ENCODE results near the gene P3H2. TPM values are rescaled to one million over a fixed set of nuclear protein-coding genes. Genes with fewer than 3 reads are reported as not detected.

P3H2 gene
- total RNA-seq, 2 donors from 2014 or later = 5.1 to 5.4 TPM

GRCh38 chr3:190055773-190056172 is 64.9 kb downstream of the P3H2 start:
- TF ChIP-seq CTCF (IDR thresholded peaks at IDR 0.05) = no peak
- no peak overlapping the region for H3K4me3 ChIP-seq
- no peak overlapping the region for H3K27ac ChIP-seq
- H3K27me3 ChIP-seq = no peaks in the 10 kb centered on the region
- H3K9me3 ChIP-seq = no peaks in the 10 kb centered on the region
- no peaks in the 10 kb centered on the region for H3K36me3 ChIP-seq
- no peak for DNase-seq (ENCODE audit: low spot score)
- H3K4me1 ChIP-seq = peaks cover 0 to 5% of the 10 kb centered on the region in 2 donors

GRCh38 chr3:190053919-190054672 is 66.6 kb downstream of the P3H2 start:
- Histone ChIP-seq H3K27me3 (no peaks in the 10 kb centered on the region), H3K36me3 (no peaks in the 10 kb centered on the region), H3K9me3 (no peaks in the 10 kb centered on the region), H3K4me3 (no peak overlapping the region), H3K27ac (no peak overlapping the region), H3K4me1 (peaks cover 0 to under 1% of the 10 kb centered on the region in 2 donors)
- TF ChIP-seq CTCF (IDR thresholded peaks at IDR 0.05) = peak in 1 of 2 donors; percentile 16
- DNase-seq (ENCODE audit: low spot score) = no peak

GRCh38 chr3:190051641-190052040 is 69.1 kb downstream of the P3H2 start:
- Histone ChIP-seq H3K27ac (no peak overlapping the region), H3K27me3 (no peaks in the 10 kb centered on the region), H3K36me3 (no peaks in the 10 kb centered on the region), H3K4me1 (peaks cover 0 to 6% of the 10 kb centered on the region in 2 donors), H3K9me3 (no peaks in the 10 kb centered on the region), H3K4me3 (no peak overlapping the region)
- no peak for DNase-seq (ENCODE audit: low spot score)
- no peak for TF ChIP-seq CTCF (IDR thresholded peaks at IDR 0.05)

- no peaks in the 10 kb centered on the region for H3K27me3 ChIP-seq
- DNase-seq (ENCODE audit: low spot score) = no peak
- H3K4me3 ChIP-seq = peak overlapping the region in 1 of 2 donors; percentile 3
- TF ChIP-seq CTCF (IDR thresholded peaks at IDR 0.05) = no peak
- no peaks in the 10 kb centered on the region for H3K9me3 ChIP-seq
- no peaks in the 10 kb centered on the region for H3K36me3 ChIP-seq
- H3K4me1 ChIP-seq = peaks cover 0 to 6% of the 10 kb centered on the region in 2 donors
- no peak overlapping the region for H3K27ac ChIP-seq
These were observed 71.7 kb downstream of the P3H2 start for GRCh38 chr3:190048932-190049441.

- DNase-seq (ENCODE audit: low spot score) = no peak
- no peak overlapping the region for H3K4me3 ChIP-seq
- TF ChIP-seq CTCF (IDR thresholded peaks at IDR 0.05) = no peak
- no peaks in the 10 kb centered on the region for H3K27me3 ChIP-seq
- no peaks in the 10 kb centered on the region for H3K36me3 ChIP-seq
- H3K27ac ChIP-seq = no peak overlapping the region
- H3K9me3 ChIP-seq = no peaks in the 10 kb centered on the region
- peaks cover 0 to 6% of the 10 kb centered on the region in 2 donors for H3K4me1 ChIP-seq
These were observed 75.7 kb downstream of the P3H2 start for GRCh38 chr3:190044974-190045373.

Measured in right atrium auricular region (tissue), 2 donors.